Measurements from ENCODE around the gene ENTPD2.

ENTPD2 gene

GRCh38 chr9:137084526-137084925, 30.7 kb upstream of the ENTPD2 start:
- DNase-seq (ENCODE audit: low read depth) = no peak
- no peak overlapping the region for H3K4me3 ChIP-seq (ENCODE audit: low read depth, low read length)
- TF ChIP-seq CTCF (IDR thresholded peaks at IDR 0.05; ENCODE audit: low read depth, low read length, missing control alignments) = no peak

DNA sequence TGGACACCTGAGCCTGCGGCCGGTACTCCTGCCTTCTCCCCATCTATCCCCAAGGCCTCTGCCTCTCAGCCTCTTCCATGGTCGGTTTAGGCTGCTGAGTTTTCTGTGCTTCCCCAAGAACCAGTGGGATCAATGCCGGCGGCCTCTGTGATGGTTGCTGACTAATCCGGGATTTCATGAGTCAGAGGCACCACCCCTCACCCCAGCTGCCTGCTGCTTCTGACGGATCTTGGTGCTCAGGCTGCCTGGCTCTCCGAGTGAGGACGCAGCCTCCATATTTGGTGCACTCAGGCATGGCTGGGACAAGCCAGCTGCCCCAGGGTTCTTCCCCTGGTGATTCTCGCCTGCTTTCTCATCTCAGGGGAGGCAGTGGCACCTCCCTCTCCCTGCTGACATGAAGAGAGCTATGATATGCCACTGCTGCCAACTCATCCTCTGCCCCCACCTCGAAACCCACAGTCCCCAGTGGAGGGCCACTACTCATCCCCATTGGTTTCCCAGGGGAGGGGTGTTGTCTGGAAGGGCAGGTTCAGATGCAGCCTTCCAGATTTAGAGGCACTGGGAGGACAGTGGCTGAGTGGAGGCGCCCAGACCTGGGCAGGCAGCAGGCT, 29.6 kb upstream of the ENTPD2 start:
- DNase-seq (ENCODE audit: low read depth) = no peak
- no peak overlapping the region for H3K4me3 ChIP-seq (ENCODE audit: low read depth, low read length)
- no peak for TF ChIP-seq CTCF (IDR thresholded peaks at IDR 0.05; ENCODE audit: low read depth, low read length, missing control alignments)

GRCh38 chr9:137082925-137083290, 29.0 kb upstream of the ENTPD2 start:
- no peak for DNase-seq (ENCODE audit: low read depth)
- H3K4me3 ChIP-seq (ENCODE audit: low read depth, low read length) = no peak overlapping the region
- no peak for TF ChIP-seq CTCF (IDR thresholded peaks at IDR 0.05; ENCODE audit: low read depth, low read length, missing control alignments)

- no peak overlapping the region for H3K4me3 ChIP-seq (ENCODE audit: low read depth, low read length)
- no peak for TF ChIP-seq CTCF (IDR thresholded peaks at IDR 0.05; ENCODE audit: low read depth, low read length, missing control alignments)
- no peak for DNase-seq (ENCODE audit: low read depth)
Observed at GRCh38 chr9:137082222-137082924, 28.5 kb upstream of the ENTPD2 start.

- no peak for TF ChIP-seq CTCF (IDR thresholded peaks at IDR 0.05; ENCODE audit: low read depth, low read length, missing control alignments)
- no peak for DNase-seq (ENCODE audit: low read depth)
- H3K4me3 ChIP-seq (ENCODE audit: low read depth, low read length) = no peak overlapping the region
Observed at GRCh38 chr9:137080260-137081122, 26.6 kb upstream of the ENTPD2 start.

- no peak for TF ChIP-seq CTCF (IDR thresholded peaks at IDR 0.05; ENCODE audit: low read depth, low read length, missing control alignments)
- DNase-seq (ENCODE audit: low read depth) = no peak
- no peak overlapping the region for H3K4me3 ChIP-seq (ENCODE audit: low read depth, low read length)
Observed at GRCh38 chr9:137079401-137079787, 25.5 kb upstream of the ENTPD2 start.

Measured in GM12864 (cell line).